GM12874 (cell line): Measurements from ENCODE around the gene ADAM29.

Experiments used
- CTCF ChIP-seq: IDR thresholded peaks from 2 replicates; pipeline ENCODE4 v1.5.1; 2011; ENCODE audit warnings: low read depth, mild to moderate bottlenecking, control low read depth, low read length, moderate library complexity; ENCODE audit not compliant: insufficient read depth

Gene ADAM29

GRCh38 chr4:174999407-174999806 is 81.2 kb downstream of the ADAM29 start:
- TF ChIP-seq CTCF, result no peak

GRCh38 chr4:175017751-175018150 is 99.6 kb downstream of the ADAM29 start:
- TF ChIP-seq CTCF, result no peak
